H1 (cell line): ENCODE data around the gene DCDC2C. TPM values are rescaled to one million over a fixed set of nuclear protein-coding genes. Genes with fewer than 3 reads are reported as not detected.

ENCODE experiments used
- CTCF ChIA-PET: fragments of 300-600 bp; sonication (Branson Sonifier 250); formaldehyde crosslinking; loops from one replicate; lab custom pipeline; 2021; ENCODE audit not compliant: partially characterized antibody; lab: Charles Lee
- POLR2A ChIA-PET: fragments of 300-600 bp; sonication (Branson Sonifier 250); formaldehyde crosslinking; loops from one replicate; lab custom pipeline; 2021; ENCODE audit warnings: inconsistent platforms; ENCODE audit not compliant: partially characterized antibody; lab: Charles Lee
- DNase-seq, 2 experiments: peaks; one replicate each; pipeline versions ENCODE4 v3.0.0 to v3.0.0-alpha.2; 2010 to 2022; ENCODE audit warnings: low spot score in 2 of 2, low read depth in 1 of 2, mixed read lengths in 1 of 2
- FAIRE-seq: peaks from 2 replicates; lab custom pipeline; 2011; peaks lifted over from hg19 to GRCh38; lab: Jason Lieb, UNC
- H2AFZ ChIP-seq: 2 replicates; pipeline ENCODE4 v1.8.1; 2012; ENCODE audit warnings: low read length, inconsistent platforms
- H2AK5ac ChIP-seq: 2 replicates; pipeline ENCODE4 v1.6.1; 2013; ENCODE audit warnings: low read depth, low read length
- H2BK120ac ChIP-seq: replicated peaks from 2 replicates; pipeline ENCODE3; 2013; ENCODE audit warnings: low read depth, low read length, inconsistent platforms
- H2BK12ac ChIP-seq: 2 replicates; pipeline ENCODE4 v1.6.1; 2013; ENCODE audit warnings: low read depth, low read length
- H2BK15ac ChIP-seq: 2 replicates; pipeline ENCODE4 v1.6.1; 2013; ENCODE audit warnings: low read length
- H2BK20ac ChIP-seq: 2 replicates; pipeline ENCODE4 v1.6.1; 2013; ENCODE audit warnings: low read length
- H2BK5ac ChIP-seq: 2 replicates; pipeline ENCODE4 v1.6.1; 2013; ENCODE audit warnings: low read depth, low read length
- H3K14ac ChIP-seq: 2 replicates; pipeline ENCODE4 v1.6.1; 2013; ENCODE audit warnings: inconsistent platforms; ENCODE audit not compliant: insufficient read length
- H3K18ac ChIP-seq: 2 replicates; pipeline ENCODE4 v1.6.1; 2013; ENCODE audit warnings: low read length; ENCODE audit errors: extremely low read depth
- H3K23ac ChIP-seq: 2 replicates; pipeline ENCODE4 v1.6.1; 2013; ENCODE audit warnings: inconsistent platforms; ENCODE audit not compliant: insufficient read length
- H3K23me2 ChIP-seq: 2 replicates; pipeline ENCODE4 v1.6.1; 2013; ENCODE audit warnings: low read depth, low read length
- H3K27ac ChIP-seq: 2 replicates; pipeline ENCODE4 v1.6.1; 2011; ENCODE audit warnings: low read depth, low read length, inconsistent platforms
- H3K27me3 ChIP-seq, 4 experiments: replicated peaks in 1 of 4; 1 replicate in 1 of 4; 2 replicates in 3 of 4; pipeline versions ENCODE4 v1.6.1 to v1.8.1; 2011 to 2013; ENCODE audit warnings: low read length in 3 of 4, mild to moderate bottlenecking in 3 of 4, inconsistent platforms in 2 of 4, mixed read lengths in 2 of 4, moderate library complexity in 1 of 4; ENCODE audit not compliant: control insufficient read depth in 3 of 4, insufficient read depth in 3 of 4; ENCODE audit errors: extremely low read depth in 1 of 4
- H3K36me3 ChIP-seq, 4 experiments: 2 replicates each; pipeline versions ENCODE4 v1.6.1 to v1.8.1; 2011 to 2013; ENCODE audit warnings: mild to moderate bottlenecking in 4 of 4, low read length in 3 of 4, moderate library complexity in 2 of 4, control low read depth in 1 of 4, inconsistent platforms in 1 of 4; ENCODE audit not compliant: insufficient read depth in 4 of 4, control insufficient read depth in 2 of 4
- H3K4ac ChIP-seq: replicated peaks from 2 replicates; pipeline ENCODE3; 2013; ENCODE audit warnings: low read length, low read depth, mixed read lengths, inconsistent platforms; ENCODE audit not compliant: insufficient read length
- H3K4me1 ChIP-seq, 4 experiments: replicated peaks in 1 of 4; 1 replicate in 1 of 4; 2 replicates in 3 of 4; pipeline versions ENCODE4 v1.6.1 to v1.8.1; 2011 to 2013; ENCODE audit warnings: low read length in 3 of 4, inconsistent platforms in 2 of 4, mixed read lengths in 1 of 4; ENCODE audit not compliant: insufficient read depth in 4 of 4, control insufficient read depth in 3 of 4
- H3K4me2 ChIP-seq, 2 experiments: 2 replicates each; pipeline versions ENCODE4 v1.6.1 to v1.8.1; 2011 to 2013; ENCODE audit warnings: low read depth in 2 of 2, low read length in 2 of 2, control low read depth in 1 of 2, inconsistent platforms in 1 of 2, mild to moderate bottlenecking in 1 of 2; ENCODE audit not compliant: insufficient read depth in 1 of 2
- H3K4me3 ChIP-seq, 4 experiments: fragments of 200-600, 300-600 bp in 1 of 4; sonication (generic), shearing (Covaris generic), sonication (Bioruptor Twin) in 1 of 4; 2 replicates each; pipeline versions ENCODE4 v1.5.1 to v1.8.1; 2011 to 2016; ENCODE audit warnings: low read length in 4 of 4, low read depth in 3 of 4, control low read depth in 2 of 4, inconsistent platforms in 2 of 4, mild to moderate bottlenecking in 2 of 4, mixed read lengths in 1 of 4, moderate library complexity in 1 of 4; ENCODE audit not compliant: insufficient read depth in 2 of 4; ENCODE audit errors: extremely low read depth in 1 of 4
- H3K56ac ChIP-seq: replicated peaks from 2 replicates; pipeline ENCODE3; 2013; ENCODE audit warnings: low read depth, mild to moderate bottlenecking, mixed read lengths, low read length, inconsistent platforms; ENCODE audit not compliant: insufficient read length
- H3K79me1 ChIP-seq: 2 replicates; pipeline ENCODE4 v1.6.1; 2013; ENCODE audit warnings: low read depth, low read length, control low read depth
- H3K79me2 ChIP-seq, 2 experiments: 2 replicates each; pipeline versions ENCODE4 v1.6.1 to v1.8.1; 2012 to 2013; ENCODE audit warnings: low read length in 2 of 2, mild to moderate bottlenecking in 2 of 2, inconsistent platforms in 1 of 2; ENCODE audit not compliant: insufficient read depth in 2 of 2, control insufficient read depth in 1 of 2
- H3K9ac ChIP-seq, 4 experiments: replicated peaks in 1 of 4; 1 replicate in 1 of 4; 2 replicates in 3 of 4; pipeline versions ENCODE4 v1.6.1 to v1.8.1; 2011 to 2013; ENCODE audit warnings: low read depth in 3 of 4, low read length in 3 of 4, control low read depth in 2 of 4, mild to moderate bottlenecking in 2 of 4, moderate library complexity in 2 of 4, inconsistent platforms in 1 of 4; ENCODE audit errors: extremely low read depth in 1 of 4
- H3K9me3 ChIP-seq, 2 experiments: 2 replicates each; pipeline versions ENCODE4 v1.6.1 to v1.8.1; 2012 to 2013; ENCODE audit warnings: mild to moderate bottlenecking in 2 of 2, moderate library complexity in 2 of 2, control low read depth in 1 of 2, inconsistent platforms in 1 of 2, low read depth in 1 of 2, low read length in 1 of 2, mixed read lengths in 1 of 2; ENCODE audit not compliant: insufficient read depth in 2 of 2
- H4K20me1 ChIP-seq, 2 experiments: replicated peaks in 1 of 2; 2 replicates each; pipeline versions ENCODE3 to v1.8.1; 2011 to 2013; ENCODE audit warnings: inconsistent platforms in 2 of 2, low read length in 2 of 2, mild to moderate bottlenecking in 1 of 2; ENCODE audit not compliant: insufficient read depth in 2 of 2, control insufficient read depth in 1 of 2
- H4K5ac ChIP-seq: 2 replicates; pipeline ENCODE4 v1.6.1; 2013; ENCODE audit warnings: low read length, low read depth, mixed read lengths, inconsistent platforms; ENCODE audit not compliant: insufficient read length
- H4K8ac ChIP-seq: 2 replicates; pipeline ENCODE4 v1.8.0; 2013; ENCODE audit warnings: mild to moderate bottlenecking, moderate library complexity, low read length, inconsistent platforms; ENCODE audit not compliant: insufficient read depth; ENCODE audit errors: extremely low read depth
- H4K91ac ChIP-seq: replicated peaks from 2 replicates; pipeline ENCODE3; 2013; ENCODE audit warnings: low read length, mixed read lengths, inconsistent platforms; ENCODE audit not compliant: insufficient read length
- SAP30 ChIP-seq: fragments of 300-600 bp; sonication (generic); IDR thresholded peaks from 2 replicates; pipeline ENCODE4 v1.7.1; 2012; ENCODE audit warnings: low read length, moderate library complexity, mild to moderate bottlenecking, inconsistent platforms; ENCODE audit not compliant: insufficient read depth, insufficient replicate concordance
- WGBS, 2 experiments: shearing (Covaris generic) in 1 of 2; methylation state at CpG; one replicate each; pipeline versions ENCODE4 v1.1.6 to v1.1.7; 2013 to 2015; ENCODE audit warnings: low lambda C conversion rate in 2 of 2, mixed read lengths in 2 of 2, inconsistent platforms in 1 of 2, low coverage in 1 of 2, missing lambda C conversion rate in 1 of 2; ENCODE audit not compliant: insufficient replicate concordance in 2 of 2, insufficient coverage in 1 of 2, insufficient read length in 1 of 2; ENCODE audit errors: extremely low coverage in 1 of 2, missing lambda C conversion rate in 1 of 2; 5-methylcytosine and 5-hydroxymethylcytosine counted together
- polyA plus RNA-seq, 7 experiments: library from polyadenylated mRNA; depleted of rRNA in 3 of 7; stranded (reverse) in 5 of 7; unstranded in 2 of 7; fragments of >200 nt in 5 of 7; fragments of 200-250 nt in 2 of 7; gene quantifications; 1 replicate in 5 of 7; 2 replicates in 1 of 7; 4 replicates in 1 of 7; pipeline versions ENCODE4 v1.2.1 to v1.2.3, GENCODE V29; 2011 to 2013; ENCODE audit warnings: missing spikeins in 2 of 7, mixed read lengths in 2 of 7
- total RNA-seq: library from RNA; stranded (reverse); fragmentation: NEBNext Ultra II Directional; extraction: Animal tissue kit (Norgen Biotek cat#: 25700); gene quantifications from 2 replicates; pipeline ENCODE4 v1.2.1, GENCODE V29; 2021

DCDC2C gene
- total and polyA plus RNA-seq, 2 of the 8 experiments (the other 6 are each of a cell fraction or from before 2014, with no cell fraction given): 0.50 TPM; not detected in 1

- no peak overlapping the region for H3K56ac ChIP-seq
- H3K9ac ChIP-seq: no peak overlapping the region
- no peak overlapping the region for H4K5ac ChIP-seq
- no peak overlapping the region for H2BK12ac ChIP-seq
- FAIRE-seq (no peak), DNase-seq (no peak)
- no peaks in the 10 kb centered on the region for H4K20me1 ChIP-seq
- peaks cover 5 to 17% (median 9%) of the 10 kb centered on the region in 4 experiments; a peak in 6 of 7 replicates for H3K27me3 ChIP-seq
- no peak overlapping the region for H4K8ac ChIP-seq
- H3K14ac ChIP-seq: no peak overlapping the region
- H3K9me3 ChIP-seq: peaks cover 0 to 8% of the 10 kb centered on the region in 2 experiments; a peak in 1 of 4 replicates
- 90% methylated on average over 2 of the region's 2 CpGs; no CpG with 5 or more reads in 1 of the 2 experiments for WGBS, 2 experiments
- H3K4me2 ChIP-seq: no peak overlapping the region
- H3K27ac ChIP-seq: no peak overlapping the region
- no peak overlapping the region for H3K23ac ChIP-seq
- H3K36me3 ChIP-seq: no peaks in the 10 kb centered on the region
- H3K18ac ChIP-seq: no peak overlapping the region
- no peak overlapping the region for H2BK120ac ChIP-seq
- no peak for TF ChIP-seq SAP30
- H2BK20ac ChIP-seq: no peak overlapping the region
- H3K23me2 ChIP-seq: peaks cover 4% of the 10 kb centered on the region; the same call in 1 of the 2 replicates
- no peak overlapping the region for H3K4ac ChIP-seq
- H3K4me3 ChIP-seq: no peak overlapping the region
- H3K79me1 ChIP-seq: no peaks in the 10 kb centered on the region
- H2BK15ac ChIP-seq: no peak overlapping the region
- no peaks in the 10 kb centered on the region for H3K79me2 ChIP-seq
- H3K4me1 ChIP-seq: peaks cover 0 to 3% (median 1%) of the 10 kb centered on the region in 4 experiments; a peak in 4 of 7 replicates
- H4K91ac ChIP-seq: no peak overlapping the region
- no peak overlapping the region for H2BK5ac ChIP-seq
- H2AFZ ChIP-seq: no peak overlapping the region
- ChIA-PET POLR2A (no interaction called here), CTCF (interaction anchor here (1.7 kb wide), 1 partner anchor 13 kb away, joined by 3 read pairs; no protein-coding TSS in a partner anchor)
- no peak overlapping the region for H2AK5ac ChIP-seq
These were observed 2.4 kb downstream of the DCDC2C start for GRCh38 chr2:3705782-3706181.
